SH-SY5Y (cell line): ENCODE data around the gene COL25A1.

Experiments used
- GATA2 ChIP-seq: IDR thresholded peaks from 2 replicates; pipeline ENCODE4 v1.6.1; 2011; ENCODE audit warnings: mild to moderate bottlenecking, low read depth, low read length
- GATA3 ChIP-seq: IDR thresholded peaks from 2 replicates; pipeline ENCODE4 v1.6.1; 2011; ENCODE audit warnings: low read depth, mild to moderate bottlenecking, low read length, moderate library complexity

Gene COL25A1

DNA sequence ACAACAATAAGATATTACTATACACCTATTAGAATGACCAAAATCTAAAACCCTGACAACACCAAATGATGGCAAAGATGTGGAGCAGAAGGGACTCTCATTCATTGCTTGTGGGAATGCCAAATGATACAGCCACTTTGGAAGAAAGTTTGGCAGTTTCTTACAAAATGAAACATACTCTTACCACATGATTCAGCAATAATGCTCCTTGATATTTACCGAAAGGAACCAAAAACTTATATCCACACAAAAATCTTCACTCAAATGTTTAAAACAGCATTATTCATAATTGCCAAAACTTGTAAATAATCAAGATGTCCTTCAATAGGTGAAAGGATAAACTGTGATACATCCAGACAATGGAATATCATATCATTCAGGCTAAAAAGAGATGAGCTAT, 180.9 kb downstream of the COL25A1 start:
- no peak for TF ChIP-seq GATA2
- no peak for TF ChIP-seq GATA3

GRCh38 chr4:109119852-109120251, 182.6 kb downstream of the COL25A1 start:
- TF ChIP-seq GATA2 (no peak), GATA3 (no peak)

- TF ChIP-seq GATA3 (no peak), GATA2 (no peak)
Observed at GRCh38 chr4:109118635-109119034, 183.8 kb downstream of the COL25A1 start.

DNA sequence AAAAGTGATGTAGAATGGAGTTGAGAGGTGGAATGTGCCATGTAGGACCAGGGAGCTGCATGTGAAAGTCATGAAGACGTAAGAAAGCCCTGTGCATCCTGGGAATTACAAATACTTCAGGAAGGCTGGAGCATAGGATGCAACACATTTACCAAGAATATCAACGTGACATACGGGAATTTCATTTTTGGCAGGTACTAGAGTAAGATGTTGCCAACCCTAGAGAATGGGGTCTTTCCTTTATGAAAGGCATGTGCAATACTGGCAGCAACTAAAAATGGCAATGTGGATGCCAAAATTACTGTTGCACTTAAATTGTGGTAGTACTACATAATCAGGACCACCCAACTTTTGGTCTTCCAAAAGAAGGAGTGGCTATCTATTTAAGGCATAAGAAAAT, 188.0 kb downstream of the COL25A1 start:
- TF ChIP-seq GATA2 (no peak), GATA3 (no peak)

DNA sequence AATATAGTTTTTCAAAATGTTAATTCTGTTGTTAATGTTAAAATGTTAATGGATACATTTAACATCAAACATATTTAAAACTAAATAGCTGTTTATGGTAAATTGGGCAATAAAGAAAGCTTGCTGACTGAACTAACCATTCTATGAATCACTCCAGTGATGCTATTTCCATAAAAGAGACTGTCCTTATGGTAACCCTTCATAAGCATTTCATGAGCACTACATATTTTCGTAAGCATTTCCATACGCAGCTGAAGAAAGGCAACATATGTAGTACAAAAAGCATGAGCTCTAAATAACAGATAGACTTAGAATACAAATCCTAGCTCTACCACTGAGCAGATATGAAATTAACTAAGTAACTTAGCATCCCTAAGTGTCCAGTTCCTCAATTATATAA, 188.9 kb downstream of the COL25A1 start:
- TF ChIP-seq GATA3 = no peak

- TF ChIP-seq GATA2 (no peak), GATA3 (no peak)
Observed at GRCh38 chr4:109111031-109111430, 191.4 kb downstream of the COL25A1 start.

- TF ChIP-seq GATA3 (no peak), GATA2 (no peak)
Observed at GRCh38 chr4:109094056-109094455, 208.4 kb downstream of the COL25A1 start.

DNA sequence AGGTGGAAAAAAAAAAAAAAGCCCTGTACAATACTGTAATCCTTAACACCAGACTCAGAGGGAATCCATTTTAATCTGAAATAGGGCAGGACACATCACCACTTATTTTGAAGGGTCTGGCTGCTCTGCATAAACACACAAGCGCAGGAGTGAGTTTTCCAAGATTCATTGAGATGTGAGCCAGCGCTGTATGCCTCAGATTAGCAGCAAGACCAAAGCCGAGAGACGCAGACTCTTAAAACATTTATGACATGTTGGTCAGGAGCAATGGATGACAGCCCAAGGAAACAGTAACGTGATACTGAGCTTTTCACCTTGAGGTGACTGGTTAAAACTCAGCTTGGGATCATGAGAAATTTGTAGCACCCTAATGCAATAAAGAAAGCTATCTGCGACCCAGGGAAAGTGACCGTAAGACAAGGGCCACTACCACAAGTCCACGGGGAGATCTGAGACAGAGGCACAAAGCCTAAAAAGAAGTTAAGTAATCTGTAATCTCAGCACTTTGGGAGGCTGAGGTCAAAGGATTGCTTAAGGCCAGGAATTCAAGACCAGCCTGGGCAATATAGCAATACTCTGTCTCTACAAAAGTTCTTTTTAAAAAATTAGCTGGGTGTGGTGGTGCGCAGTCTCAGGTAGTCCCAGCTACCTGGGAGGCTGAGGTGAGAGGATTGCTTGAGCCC, 210.6 kb downstream of the COL25A1 start:
- no peak for TF ChIP-seq GATA2
- no peak for TF ChIP-seq GATA3

- no peak for TF ChIP-seq GATA3
- no peak for TF ChIP-seq GATA2
Observed at GRCh38 chr4:109083911-109084310, 218.5 kb downstream of the COL25A1 start.

DNA sequence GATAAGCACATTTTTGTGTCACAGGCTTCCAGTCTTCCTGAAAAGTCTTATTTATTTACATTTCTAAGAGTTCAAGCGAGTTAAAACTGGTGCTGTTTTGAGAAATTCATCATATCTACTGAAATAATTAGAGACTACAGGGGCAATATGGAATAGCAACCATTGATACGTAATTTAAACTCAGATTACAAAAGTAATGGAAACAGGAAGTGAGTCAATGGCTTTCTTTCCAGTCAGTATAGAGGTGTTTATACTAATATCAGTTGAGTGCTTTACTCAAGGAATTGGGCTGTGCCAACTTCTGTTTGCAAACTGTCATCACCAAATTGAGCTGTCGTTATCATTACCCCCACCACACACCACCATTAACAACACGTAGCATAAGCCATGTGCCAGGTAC, 222.7 kb downstream of the COL25A1 start:
- TF ChIP-seq GATA2 (no peak), GATA3 (no peak)

DNA sequence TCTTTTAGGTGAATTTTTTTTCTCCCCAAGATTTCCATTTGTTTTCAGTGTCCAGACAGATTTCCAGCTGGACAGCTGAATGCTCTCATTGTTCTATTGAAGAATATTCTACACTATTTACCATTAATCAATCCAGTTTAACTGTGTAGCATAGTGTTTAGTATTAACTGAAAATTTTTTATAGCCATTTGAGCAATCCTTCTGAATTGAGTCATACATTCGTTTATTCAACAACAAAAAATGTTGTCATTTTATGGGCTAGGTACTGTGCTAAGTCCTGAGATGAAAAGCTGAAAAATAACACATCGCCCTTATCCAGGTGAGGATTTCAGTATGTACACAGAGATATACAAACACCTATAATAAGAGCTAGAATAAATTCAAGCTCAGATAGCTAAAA, 223.3 kb downstream of the COL25A1 start:
- TF ChIP-seq GATA2 (no peak), GATA3 (no peak)

- TF ChIP-seq GATA2 = no peak
- no peak for TF ChIP-seq GATA3
Observed at GRCh38 chr4:109078724-109079123, 223.7 kb downstream of the COL25A1 start.

- TF ChIP-seq GATA3 (no peak), GATA2 (no peak)
Observed at GRCh38 chr4:109077505-109077904, 225.0 kb downstream of the COL25A1 start.

DNA sequence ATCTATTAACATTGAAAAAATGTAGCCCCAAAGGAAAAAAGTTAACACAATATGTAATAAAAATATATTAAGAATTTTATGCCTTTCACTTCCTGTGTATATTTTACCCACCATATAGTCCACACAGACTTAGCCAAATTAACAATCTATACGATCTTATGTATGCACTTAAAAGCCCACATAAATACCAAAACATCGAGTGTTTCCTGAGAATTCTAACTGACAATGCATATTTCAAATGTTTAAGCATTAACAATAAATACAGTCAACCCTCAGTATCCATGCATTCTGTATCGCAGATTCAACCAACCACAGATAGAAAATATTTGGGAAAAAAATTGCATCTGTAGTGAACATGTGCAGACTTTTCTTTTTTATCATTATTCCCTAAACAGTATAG, 226.8 kb downstream of the COL25A1 start:
- TF ChIP-seq GATA3 = no peak
- no peak for TF ChIP-seq GATA2

DNA sequence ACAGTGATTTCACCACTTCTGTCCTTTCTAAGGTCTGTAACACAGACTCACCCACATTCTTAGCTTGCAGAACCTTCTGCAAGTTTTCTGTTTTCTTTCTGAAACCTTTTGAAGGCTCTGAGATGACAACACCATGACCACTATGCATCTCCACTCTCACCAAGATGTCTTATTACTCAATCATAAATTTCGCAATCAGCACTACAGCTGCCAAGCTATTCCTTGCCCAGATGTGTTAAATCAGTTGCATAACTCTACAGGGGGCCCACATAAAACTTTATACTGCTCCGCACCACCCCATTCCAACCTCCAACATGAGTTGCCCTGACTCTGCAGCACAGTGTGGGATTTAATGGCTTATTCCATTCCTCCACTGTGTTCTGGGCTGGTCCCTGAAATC, 229.9 kb downstream of the COL25A1 start:
- TF ChIP-seq GATA2 (no peak), GATA3 (no peak)
